Omental fat pad (tissue), 4 donors: ENCODE measurements around the gene DCST1. TPM values are rescaled to one million over a fixed set of nuclear protein-coding genes. Genes with fewer than 3 reads are reported as not detected.

Experiments used
- ATAC-seq: fragments of 150-250 bp; one replicate; pipeline ENCODE4 v1.9.1; 2016; ENCODE audit warnings: mild to moderate bottlenecking, moderate library complexity; ENCODE audit not compliant: low FRiP score
- DNase-seq: peaks from one replicate; pipeline ENCODE4 v3.0.0-alpha.2; 2019; ENCODE audit warnings: low spot score
- total RNA-seq, 4 donors: library from RNA; depleted of rRNA; stranded (reverse); fragments of >200 nt; gene quantifications; one replicate each; pipeline ENCODE4 v1.1.0, GENCODE V29; 2016
- TF ChIP-seq, protein P1 (sequence below), 3 donors: fragments of 450-650 bp; IDR thresholded peaks; one replicate each; pipeline ENCODE4 v1.5.1; 2016 to 2017; ENCODE audit warnings: antibody characterized with exemption in 3 of 3, mild to moderate bottlenecking in 3 of 3, moderate library complexity in 2 of 3

Gene DCST1
- total RNA-seq, 4 donors from 2014 or later = not detected

DNA sequence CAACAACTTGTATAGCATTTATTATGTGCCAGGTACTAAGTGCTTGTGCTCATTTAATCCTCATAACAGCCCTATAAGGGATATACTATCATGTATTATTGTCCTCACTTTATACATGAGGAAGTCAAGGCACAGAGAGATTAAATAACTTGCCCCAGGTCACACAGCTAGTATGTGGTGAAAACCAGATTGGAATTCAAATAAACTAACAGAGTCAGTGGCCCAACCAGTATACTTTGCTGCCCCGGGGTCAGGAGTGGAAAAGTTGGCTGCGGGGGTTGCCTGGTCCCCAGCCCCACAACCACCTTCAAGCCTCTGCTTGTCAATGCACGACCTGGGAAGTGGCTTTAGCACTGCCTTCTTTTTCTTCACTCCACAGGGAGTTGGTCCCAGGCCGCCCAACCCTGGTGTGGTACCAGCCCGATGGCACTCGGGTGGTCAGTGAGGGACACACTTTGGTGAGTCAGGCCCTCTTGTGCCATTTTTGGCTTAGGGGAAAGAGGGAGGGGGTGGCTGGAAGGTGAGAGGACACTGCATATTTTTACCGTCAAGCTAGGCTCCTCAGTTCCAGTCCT is 20.0 kb downstream of the DCST1 start:
- TF ChIP-seq, protein P1, sequence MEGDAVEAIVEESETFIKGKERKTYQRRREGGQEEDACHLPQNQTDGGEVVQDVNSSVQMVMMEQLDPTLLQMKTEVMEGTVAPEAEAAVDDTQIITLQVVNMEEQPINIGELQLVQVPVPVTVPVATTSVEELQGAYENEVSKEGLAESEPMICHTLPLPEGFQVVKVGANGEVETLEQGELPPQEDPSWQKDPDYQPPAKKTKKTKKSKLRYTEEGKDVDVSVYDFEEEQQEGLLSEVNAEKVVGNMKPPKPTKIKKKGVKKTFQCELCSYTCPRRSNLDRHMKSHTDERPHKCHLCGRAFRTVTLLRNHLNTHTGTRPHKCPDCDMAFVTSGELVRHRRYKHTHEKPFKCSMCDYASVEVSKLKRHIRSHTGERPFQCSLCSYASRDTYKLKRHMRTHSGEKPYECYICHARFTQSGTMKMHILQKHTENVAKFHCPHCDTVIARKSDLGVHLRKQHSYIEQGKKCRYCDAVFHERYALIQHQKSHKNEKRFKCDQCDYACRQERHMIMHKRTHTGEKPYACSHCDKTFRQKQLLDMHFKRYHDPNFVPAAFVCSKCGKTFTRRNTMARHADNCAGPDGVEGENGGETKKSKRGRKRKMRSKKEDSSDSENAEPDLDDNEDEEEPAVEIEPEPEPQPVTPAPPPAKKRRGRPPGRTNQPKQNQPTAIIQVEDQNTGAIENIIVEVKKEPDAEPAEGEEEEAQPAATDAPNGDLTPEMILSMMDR (IDR thresholded peaks at IDR 0.05) = no peak
- DNase-seq (no peak), ATAC-seq (no peak)

DNA sequence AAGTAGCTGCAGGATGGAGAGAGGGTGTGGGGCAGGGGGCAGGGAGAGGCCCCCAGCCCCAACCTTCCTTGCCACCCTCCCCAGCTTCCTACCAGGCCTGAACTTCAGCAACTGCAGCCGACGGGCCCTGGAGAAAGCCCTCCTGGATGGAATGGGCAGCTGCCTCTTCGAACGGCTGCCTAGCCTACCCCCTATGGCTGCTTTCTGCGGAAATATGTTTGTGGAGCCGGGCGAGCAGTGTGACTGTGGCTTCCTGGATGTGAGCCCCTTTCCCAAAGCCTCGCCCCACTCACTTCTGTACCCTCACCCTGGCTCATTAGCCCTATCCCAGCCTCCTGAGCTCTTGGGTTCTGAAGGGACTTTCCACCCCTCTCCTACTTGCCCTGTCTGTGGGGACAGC is 23.5 kb downstream of the DCST1 start:
- DNase-seq (no peak), ATAC-seq (no peak)
- TF ChIP-seq, protein P1 (IDR thresholded peaks at IDR 0.05) = no peak

DNA sequence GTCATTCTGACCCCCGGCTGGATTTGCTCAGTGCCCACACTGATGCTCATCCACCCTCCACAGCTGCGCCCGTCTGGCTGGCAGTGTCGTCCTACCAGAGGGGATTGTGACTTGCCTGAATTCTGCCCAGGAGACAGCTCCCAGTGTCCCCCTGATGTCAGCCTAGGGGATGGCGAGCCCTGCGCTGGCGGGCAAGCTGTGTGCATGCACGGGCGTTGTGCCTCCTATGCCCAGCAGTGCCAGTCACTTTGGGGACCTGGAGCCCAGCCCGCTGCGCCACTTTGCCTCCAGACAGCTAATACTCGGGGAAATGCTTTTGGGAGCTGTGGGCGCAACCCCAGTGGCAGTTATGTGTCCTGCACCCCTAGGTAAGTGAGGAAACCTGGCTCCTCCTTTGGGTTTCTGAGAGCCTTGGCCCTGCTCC is 24.2 kb downstream of the DCST1 start:
- TF ChIP-seq, protein P1 (IDR thresholded peaks at IDR 0.05) = no peak
- ATAC-seq (no peak), DNase-seq (no peak)

DNA sequence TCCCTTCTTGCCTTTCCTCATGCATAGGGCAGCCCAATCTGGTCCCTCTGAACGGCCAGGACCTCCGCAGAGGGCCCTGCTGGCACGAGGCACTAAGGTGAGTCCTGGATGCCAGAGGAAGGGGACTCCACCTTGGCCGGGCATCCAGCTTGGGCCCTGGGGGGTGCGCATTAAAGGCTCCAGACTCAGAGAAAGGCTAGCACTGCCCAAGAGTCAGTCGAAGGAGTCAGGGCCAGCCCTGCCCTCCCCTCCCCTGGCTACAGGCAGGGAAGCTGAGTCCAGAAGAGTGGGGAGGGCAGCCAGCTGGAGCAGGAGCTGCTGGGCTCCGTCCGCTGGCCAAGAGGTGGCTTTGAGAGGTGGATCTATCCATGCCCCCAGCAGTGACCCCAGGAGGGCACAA is 27.1 kb downstream of the DCST1 start:
- DNase-seq = no peak
- ATAC-seq = no peak
- TF ChIP-seq, protein P1 (IDR thresholded peaks at IDR 0.05) = no peak

DNA sequence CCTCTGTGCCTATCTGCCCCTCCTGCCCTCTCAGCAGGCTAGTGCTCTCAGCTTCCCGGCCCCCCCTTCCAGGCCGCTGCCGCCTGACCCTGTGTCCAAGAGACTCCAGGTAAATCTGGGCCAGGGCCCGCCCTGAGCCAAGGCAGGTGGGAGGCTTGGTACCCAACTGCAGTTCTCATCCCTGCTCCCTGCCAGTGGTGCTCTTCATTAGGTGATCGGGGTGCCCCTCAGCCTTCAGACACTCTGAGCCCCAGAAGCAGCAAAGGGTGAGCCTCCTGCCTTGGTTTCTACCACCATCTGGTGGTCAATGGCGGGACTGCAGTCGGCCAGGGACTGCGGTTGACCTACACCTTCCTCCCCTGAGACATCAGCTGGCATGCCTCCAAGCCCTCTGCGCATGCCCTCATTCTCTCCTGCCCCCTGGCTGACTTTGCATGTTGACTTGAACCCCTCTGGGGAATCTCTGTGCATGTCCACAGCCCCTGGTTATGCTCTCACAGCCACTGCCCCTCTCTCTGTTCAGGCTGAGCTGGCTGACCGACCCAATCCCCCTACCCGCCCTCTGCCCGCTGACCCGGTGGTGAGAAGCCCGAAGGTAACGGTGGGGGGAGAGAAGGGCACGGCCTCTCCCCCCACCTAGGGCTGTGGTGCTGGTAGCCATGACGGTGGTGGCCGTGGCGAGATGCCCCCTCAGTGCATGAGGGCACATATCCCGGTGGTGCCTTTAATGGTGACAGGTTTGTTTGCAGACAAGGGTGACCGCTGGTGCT is 27.9 kb downstream of the DCST1 start:
- DNase-seq = peak; percentile 99
- peak; percentile 31 for ATAC-seq
- TF ChIP-seq, protein P1 (IDR thresholded peaks at IDR 0.05) = peak in 2 of 3 donors; percentile 90 to 95

DNA sequence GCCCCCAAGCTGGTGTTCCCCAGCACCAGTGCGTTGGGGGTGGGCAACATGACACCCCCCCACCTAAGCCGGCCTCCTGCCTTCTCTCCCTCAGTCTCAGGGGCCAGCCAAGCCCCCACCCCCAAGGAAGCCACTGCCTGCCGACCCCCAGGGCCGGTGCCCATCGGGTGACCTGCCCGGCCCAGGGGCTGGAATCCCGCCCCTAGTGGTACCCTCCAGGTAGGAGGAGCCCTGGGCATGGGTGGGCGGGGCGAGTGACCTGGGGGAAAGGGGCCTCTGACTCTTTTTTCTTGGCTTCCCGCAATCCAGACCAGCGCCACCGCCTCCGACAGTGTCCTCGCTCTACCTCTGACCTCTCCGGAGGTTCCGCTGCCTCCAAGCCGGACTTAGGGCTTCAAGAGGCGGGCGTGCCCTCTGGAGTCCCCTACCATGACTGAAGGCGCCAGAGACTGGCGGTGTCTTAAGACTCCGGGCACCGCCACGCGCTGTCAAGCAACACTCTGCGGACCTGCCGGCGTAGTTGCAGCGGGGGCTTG is 28.6 kb downstream of the DCST1 start:
- TF ChIP-seq, protein P1 (IDR thresholded peaks at IDR 0.05) = no peak
- DNase-seq (no peak), ATAC-seq (no peak)
